Spleen (tissue), 11 donors: ENCODE data around the gene FBLN5. TPM values are rescaled to one million over a fixed set of nuclear protein-coding genes. Genes with fewer than 3 reads are reported as not detected.

Experiments used
- DNase-seq: peaks from one replicate; pipeline ENCODE4 v3.0.0-alpha.2; 2020
- H3K27ac ChIP-seq, 8 donors: fragments of 200-600 bp; sonication (generic) in 7 of 8; 1 replicate in 4 of 8; 2 replicates in 4 of 8; pipeline versions ENCODE4 v1.5.0 to v1.8.0; 2016 to 2021; ENCODE audit warnings: inconsistent platforms in 4 of 8, mild to moderate bottlenecking in 4 of 8, moderate library complexity in 1 of 8
- H3K27me3 ChIP-seq, 7 donors: fragments of 200-600 bp; sonication (generic) in 6 of 7; replicated peaks in 1 of 7; 1 replicate in 4 of 7; 2 replicates in 3 of 7; pipeline versions ENCODE4 v1.5.0 to v1.8.0; 2016 to 2021; ENCODE audit warnings: inconsistent platforms in 3 of 7, mild to moderate bottlenecking in 1 of 7
- H3K36me3 ChIP-seq, 6 donors: fragments of 200-600 bp; sonication (generic) in 5 of 6; 1 replicate in 4 of 6; 2 replicates in 2 of 6; pipeline versions ENCODE4 v1.5.0 to v1.8.0; 2016 to 2021; ENCODE audit warnings: inconsistent platforms in 2 of 6
- H3K4me1 ChIP-seq, 6 donors: fragments of 200-600 bp; sonication (generic) in 5 of 6; 1 replicate in 3 of 6; 2 replicates in 3 of 6; pipeline versions ENCODE4 v1.5.0 to v1.8.0; 2016 to 2021; ENCODE audit warnings: inconsistent platforms in 3 of 6
- H3K4me3 ChIP-seq, 8 donors: fragments of 200-600 bp; sonication (generic) in 7 of 8; 1 replicate in 4 of 8; 2 replicates in 4 of 8; pipeline versions ENCODE4 v1.5.0 to v1.8.0; 2016 to 2021; ENCODE audit warnings: inconsistent platforms in 4 of 8, mild to moderate bottlenecking in 4 of 8, moderate library complexity in 2 of 8
- H3K9me3 ChIP-seq, 8 donors: fragments of 200-600 bp; sonication (generic) in 7 of 8; 1 replicate in 4 of 8; 2 replicates in 4 of 8; pipeline versions ENCODE4 v1.5.0 to v1.8.0; 2016 to 2021; ENCODE audit warnings: inconsistent platforms in 4 of 8
- CTCF ChIP-seq, 11 experiments: fragments of 200-600 bp in 7 of 11; fragments of 450-650 bp in 4 of 11; sonication (generic) in 4 of 11; IDR thresholded peaks in 8 of 11; conservative IDR thresholded peaks in 3 of 11; 1 replicate in 7 of 11; 2 replicates in 4 of 11; pipeline versions ENCODE4 v1.4.0 to v1.8.0; 2016 to 2021; ENCODE audit warnings: antibody characterized with exemption in 11 of 11, inconsistent platforms in 4 of 11, mild to moderate bottlenecking in 1 of 11
- POLR2A ChIP-seq, 3 donors: fragments of 450-650 bp; IDR thresholded peaks; one replicate each; pipeline ENCODE4 v1.5.1; 2017; ENCODE audit warnings: antibody characterized with exemption in 3 of 3, mild to moderate bottlenecking in 1 of 3
- POLR2AphosphoS5 ChIP-seq, 3 donors: sonication (generic); formaldehyde crosslinking; IDR thresholded peaks; one replicate each; pipeline ENCODE4 v1.5.1; 2017; ENCODE audit warnings: antibody characterized with exemption in 3 of 3
- WGBS, 5 donors: extraction: QIAGEN DNeasy Blood & Tissue Kit in 3 of 5; methylation state at CpG; one replicate each; pipeline versions ENCODE4 v1.1.5 to v1.1.7; 2013 to 2018; 5-methylcytosine and 5-hydroxymethylcytosine counted together
- intact Hi-C: fragments of 100-400 bp; cut with DNase I; formaldehyde crosslinking; loops from one replicate; pipeline ENCODE4 v1.15.0; 2023; ENCODE audit warnings: low total_unique reads
- polyA plus RNA-seq, 3 donors: library from polyadenylated mRNA; stranded (reverse); fragments of 200-250 nt; gene quantifications; one replicate each; pipeline ENCODE4 v1.2.1, GENCODE V29; 2013
- total RNA-seq, 7 donors: library from RNA; depleted of rRNA in 3 of 7; stranded (reverse); fragments of >200 nt in 3 of 7; fragmentation: NEBNext Ultra II Directional in 4 of 7; extraction: Animal tissue kit (Norgen Biotek cat#: 25700) in 4 of 7; gene quantifications; one replicate each; pipeline versions ENCODE4 v1.1.0 to v1.2.1, GENCODE V29; 2016 to 2021
- donor health status: healthy with polysubstance abuse.
- donor health status: DM: no; HTN: no; CAD: no; lungs with moderate emphysema.
- donor health status: DM: no; HTN: no; CAD: no.
- donor health status: Bipolar disorder and iron deficiency.
- donor health status: healthy.
- donor health status: DM: no; HTN: no; CAD: no.
- donor health status: DM: yes; HTN: yes; CAD: no.

The FBLN5 gene
- total and polyA plus RNA-seq, 10 donors: 26.4 to 396 (median 102) TPM

GRCh38 chr14:91827746-91828145 lies 119.7 kb downstream of the FBLN5 start:
- no peak for TF ChIP-seq POLR2A (IDR thresholded peaks at IDR 0.05)
- no peak for TF ChIP-seq CTCF (IDR thresholded peaks at IDR 0.05 in 8 of 11, conservative IDR thresholded peaks at IDR 0.05 in 3 of 11)
- no peak for TF ChIP-seq POLR2AphosphoS5 (IDR thresholded peaks at IDR 0.05)
- H3K4me3 ChIP-seq: no peak overlapping the region
- no peaks in the 10 kb centered on the region for H3K36me3 ChIP-seq
- DNase-seq: no peak
- intact Hi-C loops: no loop called here
- 93 to 98% (median 96%) methylated on average over 1 of the region's 1 CpG for WGBS, 5 donors
- H3K27me3 ChIP-seq: no peaks in the 10 kb centered on the region
- peaks cover 0 to 12% (median 0%) of the 10 kb centered on the region in 8 donors for H3K9me3 ChIP-seq
- no peak overlapping the region for H3K27ac ChIP-seq
- H3K4me1 ChIP-seq: peaks cover 0 to 38% (median 9%) of the 10 kb centered on the region in 6 donors

Other genes starting within 250 kb of the FBLN5 start
- gene CATSPERB, start 215.6 kb downstream of the FBLN5 start, total RNA-seq: 1 to 10 TPM; 1.2 to 6.8 (median 2.5) TPM
- gene CATSPERB, start 215.6 kb downstream of the FBLN5 start, polyA plus RNA-seq: under 1 TPM; 0.10 to 0.20 (median 0.17) TPM
- 10 to 100 TPM; 33.6 to 50.7 (median 41.6) TPM for gene TC2N, start 80.2 kb downstream of the FBLN5 start, total RNA-seq
- gene TC2N, start 80.2 kb downstream of the FBLN5 start, polyA plus RNA-seq: 1 to 10 TPM; 5.3 to 7.0 (median 5.6) TPM
- gene TRIP11, start 92.4 kb upstream of the FBLN5 start, total RNA-seq: 10 to 100 TPM; 32.9 to 75.7 (median 54.5) TPM
- 1 to 10 TPM; 3.0 to 4.5 (median 3.7) TPM for gene TRIP11, start 92.4 kb upstream of the FBLN5 start, polyA plus RNA-seq
- gene ATXN3, start 158.9 kb upstream of the FBLN5 start, total RNA-seq: 10 to 100 TPM; 27.1 to 76.0 (median 43.8) TPM
- 10 to 100 TPM in 2 of 3 donors, 1 to 10 TPM in 1; 9.4 to 23.8 (median 13.2) TPM for gene ATXN3, start 158.9 kb upstream of the FBLN5 start, polyA plus RNA-seq
- 100 to 1,000 TPM in 3 of 7 donors, 10 to 100 TPM in 4; 67.2 to 237 (median 85.7) TPM for gene NDUFB1, start 174.0 kb upstream of the FBLN5 start, total RNA-seq
- 100 to 1,000 TPM; 533 to 582 (median 580) TPM for gene NDUFB1, start 174.0 kb upstream of the FBLN5 start, polyA plus RNA-seq
- 10 to 100 TPM; 32.0 to 59.7 (median 47.8) TPM for gene CPSF2, start 174.3 kb upstream of the FBLN5 start, total RNA-seq
- 1 to 10 TPM; 4.5 to 9.7 (median 7.7) TPM for gene CPSF2, start 174.3 kb upstream of the FBLN5 start, polyA plus RNA-seq